ENCODE data around the gene ELAVL1. TPM values are rescaled to one million over a fixed set of nuclear protein-coding genes. Genes with fewer than 3 reads are reported as not detected.
A peak's percentile ranks its signal among the peaks of the same experiment; 100 is the strongest.
"Not testable (repeated sequence)": the region's sequence is repeated elsewhere in the genome, so short reads cannot be mapped to it uniquely, and the experiment has no call there.

ELAVL1 gene
- total RNA-seq, 1 experiment from 2014 or later = 102 TPM

DNA sequence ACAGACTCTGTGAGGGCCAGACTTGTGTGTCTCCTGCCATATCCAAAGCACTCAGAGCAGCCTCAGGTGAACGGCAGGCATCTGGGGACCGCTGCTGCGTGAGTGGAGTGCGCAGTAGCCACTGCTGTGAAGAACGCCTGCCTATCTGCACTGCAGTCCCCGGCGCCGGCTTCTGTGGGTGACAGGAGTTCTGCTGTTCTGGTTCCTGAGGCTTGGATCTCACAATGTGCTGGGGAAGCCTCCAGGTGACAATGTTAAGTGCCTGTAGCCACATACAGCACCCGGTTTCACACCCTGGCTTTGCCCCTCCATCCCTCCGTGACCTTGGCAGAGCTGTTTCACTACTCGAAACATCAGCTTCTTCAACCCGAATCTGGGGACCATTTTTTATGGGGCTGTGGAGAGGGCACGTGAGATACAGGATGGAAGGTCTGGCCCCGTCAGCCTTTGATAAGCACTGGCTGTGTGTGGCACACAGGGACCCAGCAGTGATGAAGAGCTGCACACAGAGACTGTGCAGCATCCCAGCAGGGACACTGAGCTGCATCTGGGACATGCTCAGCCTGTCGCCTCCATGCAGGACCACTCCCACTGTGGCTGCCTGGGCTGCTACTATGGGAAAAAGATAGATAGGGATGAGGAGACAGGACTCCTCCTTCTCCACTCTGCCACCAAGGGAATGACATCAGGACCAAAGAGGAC is 28.3 kb downstream of the ELAVL1 start:
- in situ Hi-C loops (cut with HindIII; ENCODE audit: low sequenced_read_pairs) = no loop called here
- DNase-seq (ENCODE audit: low spot score) = no peak

DNA sequence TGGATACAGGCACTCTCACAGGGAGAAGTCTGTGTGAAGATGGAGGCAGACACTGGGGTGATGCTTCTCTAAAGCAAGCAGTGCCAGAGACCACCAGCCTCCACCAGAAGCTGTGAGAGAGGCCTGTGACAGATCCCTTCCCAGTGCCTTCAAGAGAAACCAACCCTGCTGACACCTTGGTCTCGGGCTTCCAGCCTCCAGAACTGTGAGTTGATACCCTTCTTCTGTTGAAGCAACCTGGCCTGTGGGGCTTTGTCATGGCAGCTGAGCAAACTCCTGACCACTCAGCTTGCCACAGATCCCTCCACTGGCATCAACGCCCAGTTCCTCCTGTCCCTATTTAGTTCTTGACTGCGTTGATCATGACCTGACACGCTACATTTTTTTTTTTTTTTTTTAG is 29.0 kb downstream of the ELAVL1 start:
- no peak for DNase-seq (ENCODE audit: low spot score)
- in situ Hi-C loops (cut with HindIII; ENCODE audit: low sequenced_read_pairs) = no loop called here

DNA sequence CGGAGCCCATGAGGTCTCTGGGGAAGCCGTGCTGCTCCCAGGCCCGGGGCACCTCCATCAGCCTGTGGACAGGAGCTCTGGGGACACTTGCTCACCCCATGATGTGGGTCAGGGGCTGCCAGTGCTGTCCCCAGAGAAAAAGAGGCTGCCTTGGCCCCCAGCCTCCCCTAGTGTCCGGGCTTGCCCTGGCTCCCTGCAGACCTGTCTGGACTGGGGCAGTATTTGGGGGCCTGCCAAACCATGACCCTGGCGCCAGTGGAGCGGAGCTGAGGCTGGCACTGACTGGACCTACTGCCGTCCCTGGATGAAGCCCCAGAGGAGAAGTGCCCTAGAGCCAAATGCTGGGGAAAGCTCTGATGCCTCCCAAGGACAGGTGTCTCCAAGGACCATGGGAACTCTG is 30.4 kb downstream of the ELAVL1 start:
- in situ Hi-C loops (cut with HindIII; ENCODE audit: low sequenced_read_pairs) = no loop called here
- DNase-seq (ENCODE audit: low spot score) = peak; percentile 94

DNA sequence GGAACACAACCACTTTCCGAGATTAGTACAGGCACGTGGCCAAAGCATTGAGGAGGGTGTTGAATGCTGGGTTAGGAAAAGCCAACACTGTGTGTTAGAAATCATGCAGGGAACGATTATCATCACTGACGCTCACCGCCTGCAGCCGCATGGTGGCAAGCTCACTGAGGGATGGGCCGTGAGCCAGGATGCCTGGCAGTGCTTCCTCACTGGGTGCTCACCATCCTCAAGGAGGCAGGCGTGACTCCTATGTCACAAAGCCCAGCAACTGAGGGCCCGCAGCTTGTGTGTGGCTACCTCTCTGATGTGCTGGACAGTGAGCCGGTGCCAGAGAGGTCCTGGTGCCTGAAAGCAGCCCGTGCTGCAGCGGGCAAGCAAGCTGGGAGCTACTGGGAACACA is 31.6 kb downstream of the ELAVL1 start:
- peak; percentile 77 for DNase-seq (ENCODE audit: low spot score)
- in situ Hi-C loops (cut with HindIII; ENCODE audit: low sequenced_read_pairs) = no loop called here

DNA sequence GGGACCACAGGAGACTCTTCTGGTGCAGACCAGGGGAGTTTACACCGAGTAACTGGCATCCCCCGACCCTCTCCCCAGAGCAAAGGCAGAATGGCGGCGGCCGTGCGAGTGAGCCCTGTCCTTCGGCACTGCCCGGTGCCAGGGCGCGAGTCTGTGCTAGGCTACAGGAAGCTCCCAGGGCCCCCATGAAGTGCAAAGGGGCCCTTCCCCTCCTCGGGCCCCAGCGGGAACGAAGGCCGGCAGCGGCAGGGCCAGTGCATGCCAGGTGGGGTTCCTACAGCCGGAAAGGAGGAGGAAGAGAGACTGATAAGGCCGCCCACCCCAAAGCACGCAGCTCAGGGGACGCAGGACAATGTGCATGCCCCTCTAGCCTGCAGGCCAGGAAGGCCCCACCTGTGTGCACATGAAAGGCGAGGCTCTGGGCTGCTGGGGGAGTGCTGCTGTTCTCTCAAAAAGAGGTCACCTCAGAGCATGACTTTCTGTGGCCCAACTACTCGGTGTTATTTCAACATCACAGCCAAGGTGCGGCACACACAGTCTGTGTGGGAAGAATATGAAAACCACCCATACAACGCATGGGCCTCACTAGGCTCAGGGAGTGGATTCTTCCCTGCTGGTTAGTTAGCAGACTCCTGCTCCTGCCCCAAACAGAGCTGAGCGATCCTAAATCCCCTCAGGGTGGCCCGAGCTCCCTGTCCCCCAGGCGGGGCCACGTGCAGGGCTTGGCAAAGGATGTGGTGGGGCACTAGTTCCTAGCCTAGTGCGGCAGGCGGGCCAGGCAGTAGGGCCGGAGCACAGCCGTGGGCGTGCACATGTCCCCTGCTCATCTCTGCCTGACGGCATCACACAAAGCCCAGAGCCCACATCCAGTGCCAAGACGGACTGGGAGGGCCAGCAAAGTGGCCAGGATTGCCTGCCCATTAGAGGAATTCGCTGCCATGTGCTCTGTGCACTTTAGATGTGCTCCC is 33.6 kb downstream of the ELAVL1 start:
- DNase-seq (ENCODE audit: low spot score) = peak; percentile 66
- in situ Hi-C loops (cut with HindIII; ENCODE audit: low sequenced_read_pairs) = no loop called here

DNA sequence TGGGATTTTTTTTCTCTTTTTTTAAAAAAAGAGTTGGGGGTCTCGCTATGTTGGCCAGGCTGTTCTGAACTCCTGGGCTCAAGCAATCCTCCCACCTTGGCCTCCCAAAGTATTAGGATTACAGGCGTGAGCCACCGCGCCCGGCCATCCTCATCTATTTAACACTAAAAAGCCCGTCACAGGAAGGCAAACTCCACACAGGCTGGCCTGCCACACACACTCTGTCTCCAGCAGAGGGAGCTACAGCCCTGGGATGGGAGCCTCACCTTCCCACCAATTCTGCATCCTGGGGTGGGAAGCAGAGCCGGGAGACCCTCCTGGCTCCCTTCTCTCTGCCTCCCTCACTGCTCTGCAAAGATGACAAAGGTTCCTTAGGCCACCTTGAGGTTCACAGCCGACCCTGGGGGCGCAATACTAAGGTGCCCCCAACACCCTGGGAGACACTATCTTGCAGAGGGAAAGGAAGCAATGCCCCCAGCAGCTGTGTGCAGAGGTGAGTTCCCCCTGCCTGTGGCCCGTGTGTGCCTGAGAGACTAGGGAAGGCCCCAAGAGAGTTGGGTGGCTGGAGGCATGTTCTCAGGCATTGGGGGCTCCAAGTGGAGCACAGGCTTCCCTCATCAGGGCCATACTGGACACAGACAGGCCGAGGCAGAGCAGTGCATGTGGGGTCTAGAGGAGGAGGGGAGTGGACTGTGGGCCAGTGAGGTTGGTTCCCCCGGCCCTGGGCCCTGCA is 34.6 kb downstream of the ELAVL1 start:
- in situ Hi-C loops (cut with HindIII; ENCODE audit: low sequenced_read_pairs) = no loop called here
- DNase-seq (ENCODE audit: low spot score) = peak; percentile 63

DNA sequence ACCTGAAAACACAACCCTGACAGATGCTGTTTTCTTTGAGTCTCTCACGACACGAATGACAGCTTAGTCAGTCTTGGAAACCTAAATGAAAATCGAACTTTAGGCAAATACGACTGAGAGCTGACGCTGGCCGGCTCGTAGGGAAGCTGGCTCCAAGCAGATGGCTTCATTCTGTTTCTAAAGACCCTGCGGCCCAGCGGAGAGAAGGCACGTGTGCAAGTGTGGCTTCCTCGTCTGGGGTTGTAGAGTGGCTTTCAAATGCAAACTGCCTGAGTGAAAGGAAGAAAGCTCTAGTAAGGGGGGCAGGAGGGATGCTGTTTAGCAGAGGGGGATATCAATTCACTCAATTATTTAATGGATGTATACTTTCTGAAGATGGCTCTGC is 35.9 kb downstream of the ELAVL1 start:
- in situ Hi-C loops (cut with HindIII; ENCODE audit: low sequenced_read_pairs) = no loop called here

DNA sequence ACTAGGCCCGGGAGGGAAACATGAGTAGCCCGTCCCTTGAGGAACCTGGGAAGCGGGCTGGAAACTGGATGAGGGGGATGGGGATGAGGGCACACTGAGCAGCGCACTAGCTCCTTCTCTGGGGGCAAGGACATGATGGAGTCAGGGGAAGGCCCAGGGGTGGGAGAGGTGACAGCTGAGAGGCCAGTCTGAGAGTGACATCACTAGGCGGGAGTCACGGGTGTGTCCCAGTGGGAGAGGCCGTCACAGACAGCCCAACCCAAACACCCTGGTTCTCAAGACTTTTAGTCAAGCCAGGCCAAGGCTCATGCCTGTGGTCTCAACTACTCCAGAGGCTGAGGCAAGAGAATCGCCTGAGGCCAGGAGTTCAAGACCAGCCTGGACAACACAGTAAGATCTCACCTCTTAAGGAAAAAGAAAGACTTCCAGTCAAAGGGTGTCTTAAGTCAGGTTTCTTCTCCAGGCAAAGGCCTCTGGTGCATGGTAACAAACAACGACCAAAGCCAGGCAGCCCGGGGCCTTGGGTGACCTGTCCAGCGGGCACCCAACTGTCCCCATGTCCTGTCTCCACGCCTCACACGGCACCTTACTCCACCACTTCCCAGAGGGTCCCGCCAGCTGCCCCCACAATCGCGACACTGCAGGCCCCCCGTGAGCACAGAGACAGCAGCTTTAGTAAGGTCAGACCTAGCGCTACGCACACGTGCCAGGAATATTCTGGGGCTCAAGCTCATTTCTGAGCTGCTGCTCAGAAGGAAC is 36.5 kb downstream of the ELAVL1 start:
- DNase-seq (ENCODE audit: low spot score) = no peak
- in situ Hi-C loops (cut with HindIII; ENCODE audit: low sequenced_read_pairs) = no loop called here

More for the DNA sequence above, 35.9 kb downstream of the ELAVL1 start:
- DNase-seq (ENCODE audit: low spot score) = no peak

DNA sequence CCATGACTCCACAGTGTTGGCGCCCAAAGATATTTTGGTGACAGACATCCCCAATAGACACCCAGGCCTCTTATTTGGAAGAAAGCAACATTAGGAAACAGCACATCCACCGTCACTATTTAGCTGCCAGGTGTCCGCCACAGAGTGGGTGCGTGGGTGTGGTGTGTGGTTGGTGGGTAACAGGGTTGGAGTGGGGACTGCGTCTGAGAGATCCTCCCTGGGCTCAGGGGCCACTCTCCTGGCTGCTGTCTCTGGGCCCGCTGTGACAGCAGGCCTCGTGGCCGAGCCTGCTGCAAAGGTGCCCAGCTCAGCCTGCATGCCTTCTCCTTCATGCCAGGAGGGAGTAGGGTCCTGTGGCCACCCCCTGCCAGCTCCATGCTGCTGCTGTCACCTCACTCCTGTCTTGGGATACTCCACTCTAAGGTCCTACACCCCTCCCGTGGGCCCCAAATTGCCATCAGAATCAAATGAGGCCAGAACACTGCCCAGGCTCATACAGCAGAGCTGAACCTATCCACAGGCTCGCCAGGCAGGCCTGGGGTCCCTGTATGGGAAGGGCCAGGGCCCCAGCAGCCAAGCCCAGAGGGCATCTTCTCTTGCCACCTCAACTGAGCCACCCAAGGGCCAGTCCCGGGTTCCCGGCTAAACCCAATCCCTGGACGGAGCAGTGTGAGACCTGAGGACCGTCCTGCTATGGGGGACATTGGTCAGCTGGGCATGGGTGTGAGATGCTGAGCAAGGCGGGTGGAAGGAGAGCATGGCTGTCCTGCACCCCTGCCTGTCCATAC is 37.2 kb downstream of the ELAVL1 start:
- no peak for DNase-seq (ENCODE audit: low spot score)
- in situ Hi-C loops (cut with HindIII; ENCODE audit: low sequenced_read_pairs) = no loop called here

DNA sequence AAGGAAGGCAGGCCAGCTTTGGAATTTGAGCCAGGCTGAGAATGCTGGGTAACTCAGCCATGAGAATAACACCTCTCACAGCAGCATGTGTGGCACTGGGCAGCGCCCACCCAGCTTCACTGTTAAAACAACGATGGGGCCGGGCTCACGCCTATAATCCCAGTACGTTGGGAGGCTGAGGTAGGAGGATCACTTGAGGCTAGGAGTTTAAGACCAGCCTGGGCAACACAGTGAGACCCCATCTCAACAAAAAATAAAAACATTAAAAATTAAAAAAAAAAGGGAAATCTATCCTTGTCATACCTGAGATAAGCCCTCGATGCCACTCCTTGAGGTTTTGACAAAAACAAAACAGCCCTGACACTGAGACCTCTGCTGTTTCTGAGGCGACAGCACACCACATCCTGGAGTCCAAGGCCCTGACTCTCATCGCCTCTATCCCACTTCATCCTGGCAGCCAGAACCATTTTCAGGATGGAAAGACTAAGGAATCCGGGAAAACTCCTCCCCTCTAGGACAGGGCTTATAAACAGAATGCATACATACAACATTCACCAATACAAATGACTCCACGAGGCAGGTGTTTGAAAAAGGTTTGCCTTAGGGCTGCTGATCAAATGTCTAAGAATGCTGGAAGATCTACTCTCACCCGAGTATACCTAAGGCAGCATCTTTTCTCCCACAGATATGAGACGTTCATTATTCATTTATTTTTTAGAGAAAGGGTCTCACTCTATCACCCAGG is 39.3 kb downstream of the ELAVL1 start:
- in situ Hi-C loops (cut with HindIII; ENCODE audit: low sequenced_read_pairs) = no loop called here

DNA sequence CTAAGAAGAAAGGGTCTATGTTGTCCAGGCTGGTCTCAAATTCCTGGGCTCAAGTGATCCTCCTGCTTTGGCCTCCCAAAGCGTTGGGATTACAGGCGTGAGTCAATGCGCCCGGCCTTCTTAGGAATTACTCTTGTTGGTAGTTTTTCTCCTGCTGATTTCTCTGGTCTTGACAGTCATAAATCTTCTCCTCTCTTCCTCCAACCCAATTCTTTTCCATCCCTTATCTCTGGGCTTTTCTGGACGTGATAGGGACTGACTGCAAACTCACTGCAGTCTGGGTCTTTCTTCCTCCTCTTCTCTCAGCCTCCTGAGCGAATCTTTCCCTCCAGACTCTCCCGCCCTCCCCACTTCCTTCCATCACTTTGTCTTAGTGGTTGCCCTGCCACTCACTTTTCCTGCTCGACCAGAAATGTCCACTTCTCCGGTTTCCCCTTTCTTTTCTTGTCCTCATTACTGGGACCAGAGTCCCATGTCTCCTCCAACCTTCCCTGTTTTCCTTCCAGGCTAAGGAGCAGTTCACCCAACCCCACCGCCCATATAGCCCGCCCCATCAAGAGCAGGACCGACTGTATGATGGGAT is 40.1 kb downstream of the ELAVL1 start:
- in situ Hi-C loops (cut with HindIII; ENCODE audit: low sequenced_read_pairs) = no loop called here
- no peak for DNase-seq (ENCODE audit: low spot score)

More for the DNA sequence above, 39.3 kb downstream of the ELAVL1 start:
- DNase-seq (ENCODE audit: low spot score) = no peak

DNA sequence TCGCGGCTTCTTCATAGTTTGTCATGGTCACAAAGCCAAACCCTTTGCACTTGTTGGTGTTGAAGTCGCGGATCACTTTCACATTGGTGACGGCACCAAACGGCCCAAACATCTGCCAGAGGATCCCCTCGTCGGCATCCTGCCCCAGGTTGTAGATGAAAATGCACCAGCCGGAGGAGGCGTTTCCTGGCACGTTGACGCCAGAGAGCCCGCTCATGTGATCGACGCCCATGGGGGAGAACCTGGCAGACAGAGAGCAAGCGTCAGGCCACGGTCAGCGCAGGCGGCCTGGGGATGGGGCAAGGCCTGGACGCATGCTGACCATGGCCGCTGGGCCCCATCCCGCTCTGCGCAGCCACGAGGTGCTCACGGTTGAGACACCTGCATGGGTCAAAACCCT is 41.9 kb downstream of the ELAVL1 start:
- DNase-seq (ENCODE audit: low spot score) = no peak
- in situ Hi-C loops (cut with HindIII; ENCODE audit: low sequenced_read_pairs) = no loop called here

DNA sequence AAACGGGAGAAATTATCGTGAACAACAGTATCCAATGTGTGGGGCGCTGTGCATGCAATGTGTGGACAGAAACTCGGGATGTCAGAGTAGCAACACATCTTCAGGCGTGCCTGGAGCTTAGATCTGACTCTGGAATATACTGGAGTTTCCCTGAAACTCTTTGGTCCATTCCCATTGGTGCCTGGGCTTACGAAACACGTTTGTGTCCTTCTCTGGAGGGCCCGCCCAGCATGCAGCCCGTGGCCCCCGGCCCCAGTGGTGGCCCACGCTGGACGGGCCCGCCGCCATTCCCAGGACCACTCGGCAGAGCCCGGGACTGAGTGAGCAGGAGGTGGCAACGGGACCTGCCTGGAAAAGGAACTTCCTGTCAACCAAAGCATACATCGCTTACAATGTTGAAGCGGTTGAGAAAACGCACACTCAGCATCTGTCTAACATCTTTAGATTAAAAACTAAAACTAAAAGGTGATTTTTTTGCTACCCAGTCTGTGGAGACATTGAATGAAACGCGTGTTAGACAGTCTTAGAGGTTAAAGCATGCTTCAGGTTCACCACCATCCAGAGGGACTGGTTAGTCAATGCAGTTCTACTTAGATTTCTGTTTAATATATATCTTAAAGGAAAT is 42.7 kb downstream of the ELAVL1 start:
- DNase-seq (ENCODE audit: low spot score) = no peak
- in situ Hi-C loops (cut with HindIII; ENCODE audit: low sequenced_read_pairs) = no loop called here

DNA sequence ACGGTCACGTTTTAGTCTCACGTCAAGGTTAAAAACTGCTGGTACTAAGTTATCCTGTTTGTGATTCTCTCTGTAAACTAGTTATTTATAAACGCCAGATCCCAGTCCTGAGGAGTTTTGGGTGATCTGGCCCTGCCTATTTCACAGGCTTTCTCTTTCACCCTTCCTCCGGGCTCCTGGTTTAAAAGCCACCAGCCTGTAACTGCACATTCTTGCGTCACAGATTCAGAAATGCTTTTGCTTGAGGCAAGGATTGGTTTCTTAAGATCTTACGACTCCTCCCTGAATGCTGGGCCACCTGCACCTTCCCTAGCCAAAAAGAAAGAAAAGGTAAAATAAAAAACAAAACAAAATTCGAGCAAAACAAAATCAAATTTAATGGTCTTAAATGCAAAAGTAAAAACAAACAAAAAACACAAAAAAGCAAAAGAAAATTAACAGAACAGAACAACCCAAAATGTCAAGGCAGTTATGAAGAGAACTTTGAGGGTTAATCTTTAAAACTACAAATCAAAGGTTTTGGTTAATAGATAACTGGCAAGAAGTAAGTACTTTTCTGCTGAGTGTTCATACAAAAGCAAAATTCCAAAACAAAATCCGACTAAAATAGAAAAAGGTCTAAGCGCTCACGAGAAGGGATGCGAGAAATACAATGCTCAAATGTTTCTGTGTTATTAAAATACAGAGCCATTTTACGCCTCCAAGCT is 43.4 kb downstream of the ELAVL1 start:
- in situ Hi-C loops (cut with HindIII; ENCODE audit: low sequenced_read_pairs) = no loop called here
- DNase-seq (ENCODE audit: low spot score) = no peak

DNA sequence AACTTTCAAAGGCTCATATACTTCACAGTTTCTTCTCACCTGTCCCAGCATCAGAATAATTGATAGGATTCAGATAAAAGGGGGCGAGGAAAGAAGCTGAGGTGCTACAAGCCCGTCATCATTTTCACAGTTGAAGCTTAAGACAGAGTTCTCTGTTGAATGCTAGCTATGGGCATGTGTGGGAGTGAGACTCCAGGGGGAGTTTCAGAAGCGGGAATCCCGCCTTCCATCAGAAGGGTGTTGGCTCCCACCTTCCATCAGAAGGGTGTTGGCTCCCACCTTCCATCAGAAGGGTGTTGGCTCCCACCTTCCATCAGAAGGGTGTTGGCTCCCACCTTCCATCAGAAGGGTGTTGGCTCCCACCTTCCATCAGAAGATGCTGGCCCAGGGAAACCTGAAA is 44.4 kb downstream of the ELAVL1 start:
- in situ Hi-C loops (cut with HindIII; ENCODE audit: low sequenced_read_pairs); DNase-seq (ENCODE audit: low spot score): not testable (repeated sequence)

DNA sequence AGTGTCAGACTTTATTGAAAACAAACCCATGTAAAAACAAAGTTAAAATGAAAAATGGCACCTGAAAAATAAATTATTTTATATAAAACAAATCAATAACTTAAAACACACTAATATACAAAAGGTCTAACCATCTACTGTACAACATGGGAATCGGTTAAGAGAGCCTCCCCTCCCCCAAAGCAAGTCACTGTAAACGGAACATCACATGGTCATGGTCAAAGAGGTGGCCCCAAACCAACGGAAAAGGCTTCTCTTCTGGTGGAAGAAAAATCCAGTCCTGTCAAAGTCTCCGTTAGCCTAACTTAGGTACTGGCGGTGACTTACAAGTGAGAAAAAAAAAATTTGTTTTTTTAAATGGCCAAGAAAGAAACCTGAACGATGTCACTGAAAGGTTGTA is 46.2 kb downstream of the ELAVL1 start:
- no peak for DNase-seq (ENCODE audit: low spot score)
- in situ Hi-C loops (cut with HindIII; ENCODE audit: low sequenced_read_pairs) = no loop called here
